ACC112 (cell line): ENCODE data around the gene SOS1.
"Not testable (repeated sequence)": the region's sequence is repeated elsewhere in the genome, so short reads cannot be mapped to it uniquely, and the experiment has no call there.

Source experiments
- H2AFZ ChIP-seq: fragments of 200-600 bp; sonication (generic); one replicate; pipeline ENCODE4 v1.6.0; 2017; ENCODE audit warnings: antibody characterized with exemption, low read length; ENCODE audit not compliant: unreplicated experiment
- H3K27ac ChIP-seq: fragments of 200-600 bp; sonication (generic); 2 replicates; pipeline ENCODE4 v1.5.1; 2014; ENCODE audit warnings: low read depth, mild to moderate bottlenecking, antibody characterized with exemption, low read length, moderate library complexity
- H3K27me3 ChIP-seq: fragments of 200-600 bp; sonication (generic); 2 replicates; pipeline ENCODE4 v1.6.1; 2014; ENCODE audit warnings: mild to moderate bottlenecking, antibody characterized with exemption, low read length, moderate library complexity, mixed read lengths; ENCODE audit not compliant: insufficient read depth
- H3K36me3 ChIP-seq: fragments of 200-600 bp; sonication (generic); 2 replicates; pipeline ENCODE4 v1.6.1; 2016; ENCODE audit warnings: mild to moderate bottlenecking, antibody characterized with exemption, low read length, moderate library complexity, mixed read lengths; ENCODE audit not compliant: insufficient read depth
- H3K4me1 ChIP-seq: fragments of 200-600 bp; sonication (generic); one replicate; pipeline ENCODE4 v1.6.1; 2016; ENCODE audit warnings: low read length, mixed read lengths; ENCODE audit not compliant: insufficient read depth, unreplicated experiment, control insufficient read depth
- H3K4me3 ChIP-seq: fragments of 200-600 bp; sonication (generic); 2 replicates; pipeline ENCODE4 v1.5.1; 2014; ENCODE audit warnings: mild to moderate bottlenecking, low read depth, low read length
- H3K79me2 ChIP-seq: fragments of 200-600 bp; sonication (generic); one replicate; pipeline ENCODE4 v1.6.0; 2016; ENCODE audit warnings: low read length; ENCODE audit not compliant: control insufficient read depth, unreplicated experiment, insufficient read depth

SOS1 gene

GRCh38 chr2:39138837-39139211 is 18.0 kb upstream of the SOS1 start:
- no peaks in the 10 kb centered on the region for H3K4me1 ChIP-seq
- H3K27ac ChIP-seq, result no peak overlapping the region
- H2AFZ ChIP-seq, result no peak overlapping the region
- H3K27me3 ChIP-seq, result no peaks in the 10 kb centered on the region
- no peak overlapping the region for H3K4me3 ChIP-seq
- no peaks in the 10 kb centered on the region for H3K36me3 ChIP-seq
- no peaks in the 10 kb centered on the region for H3K79me2 ChIP-seq

- H3K27me3 ChIP-seq, H3K79me2 ChIP-seq, H3K27ac ChIP-seq, H2AFZ ChIP-seq, H3K4me1 ChIP-seq, H3K4me3 ChIP-seq, H3K36me3 ChIP-seq: not testable (repeated sequence)
Measured at GRCh38 chr2:39138187-39138836, 17.5 kb upstream of the SOS1 start.

DNA sequence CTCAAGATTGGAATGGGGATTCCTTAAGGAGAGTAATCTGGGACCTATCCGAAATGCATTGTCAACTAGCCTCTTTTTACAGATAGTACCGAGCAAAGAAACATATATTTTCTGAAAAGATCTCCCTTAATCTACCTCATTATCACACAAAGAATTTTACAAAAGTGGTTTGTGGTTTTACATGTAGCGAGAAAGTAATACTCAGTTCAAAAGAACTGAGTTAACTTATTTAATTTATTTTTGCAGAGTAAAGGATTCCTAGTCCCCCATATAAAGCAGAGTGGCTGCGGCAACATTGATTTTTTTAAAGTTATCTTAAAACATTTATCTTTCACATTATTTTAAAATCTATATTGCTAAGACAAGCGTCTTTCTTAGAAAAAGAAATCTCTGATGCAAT is 15.9 kb upstream of the SOS1 start:
- Histone ChIP-seq H3K79me2 (no peaks in the 10 kb centered on the region), H3K27me3 (no peaks in the 10 kb centered on the region), H3K27ac (no peak overlapping the region), H3K4me3 (no peak overlapping the region), H3K4me1 (no peaks in the 10 kb centered on the region), H2AFZ (no peak overlapping the region), H3K36me3 (no peaks in the 10 kb centered on the region)

GRCh38 chr2:39135690-39136259 is 14.9 kb upstream of the SOS1 start:
- Histone ChIP-seq H3K27ac (no peak overlapping the region), H3K4me1 (no peaks in the 10 kb centered on the region), H3K27me3 (no peaks in the 10 kb centered on the region), H3K4me3 (no peak overlapping the region), H3K79me2 (no peaks in the 10 kb centered on the region), H3K36me3 (no peaks in the 10 kb centered on the region), H2AFZ (no peak overlapping the region)

DNA sequence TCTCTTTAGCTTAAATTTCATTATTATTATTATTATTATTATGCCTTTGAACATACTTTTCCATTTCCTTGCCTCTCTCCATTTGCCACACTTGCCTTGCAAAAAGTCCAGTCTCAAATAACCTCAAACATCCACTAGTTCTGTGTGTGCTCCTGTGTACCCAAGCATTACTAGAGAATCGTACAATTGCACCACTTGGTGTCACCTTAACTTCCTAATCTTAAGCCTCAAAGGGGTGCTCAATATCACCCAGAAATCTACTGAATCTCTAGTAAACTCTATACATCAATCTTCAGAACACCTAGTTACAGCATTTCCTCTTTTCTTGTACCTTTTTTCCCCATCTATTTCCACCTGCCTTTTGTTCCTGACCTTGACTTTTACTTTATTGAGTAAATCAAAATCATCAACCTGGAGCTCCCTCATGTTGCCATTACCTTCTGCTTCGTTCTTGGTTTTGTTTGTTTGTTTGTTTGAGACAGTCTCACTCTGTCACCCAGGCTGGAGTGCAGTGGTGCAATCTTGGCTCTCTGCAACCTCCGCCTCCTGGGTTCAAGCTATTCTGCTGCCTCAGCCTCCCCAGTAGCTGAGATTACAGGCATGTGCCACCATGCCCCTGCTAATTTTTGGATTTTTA is 12.5 kb upstream of the SOS1 start:
- H3K79me2 ChIP-seq, result no peaks in the 10 kb centered on the region
- no peak overlapping the region for H2AFZ ChIP-seq
- peaks cover 16% of the 10 kb centered on the region for H3K4me1 ChIP-seq
- H3K36me3 ChIP-seq, result no peaks in the 10 kb centered on the region
- H3K27ac ChIP-seq, result no peak overlapping the region
- no peak overlapping the region for H3K4me3 ChIP-seq
- no peaks in the 10 kb centered on the region for H3K27me3 ChIP-seq

GRCh38 chr2:39128919-39129391 is 8.1 kb upstream of the SOS1 start:
- Histone ChIP-seq H3K36me3 (no peaks in the 10 kb centered on the region), H3K27me3 (no peaks in the 10 kb centered on the region), H3K4me3 (0 out of 2 replicates have a peak overlapping the region, but pooled peaks have one; percentile 35), H3K27ac (peak overlapping the region; percentile 80), H2AFZ (peak overlapping the region; percentile 73), H3K4me1 (peaks cover 33% of the 10 kb centered on the region), H3K79me2 (no peaks in the 10 kb centered on the region)

- peak overlapping the region; percentile 80 for H3K27ac ChIP-seq
- no peaks in the 10 kb centered on the region for H3K36me3 ChIP-seq
- H3K79me2 ChIP-seq, result peaks cover 5% of the 10 kb centered on the region
- no peaks in the 10 kb centered on the region for H3K27me3 ChIP-seq
- H2AFZ ChIP-seq, result no peak overlapping the region
- H3K4me3 ChIP-seq, result no peak overlapping the region
- peaks cover 33% of the 10 kb centered on the region for H3K4me1 ChIP-seq
Measured at GRCh38 chr2:39127973-39128372, 7.1 kb upstream of the SOS1 start.

- Histone ChIP-seq H3K27me3 (no peaks in the 10 kb centered on the region), H3K79me2 (peaks cover 15% of the 10 kb centered on the region), H3K4me1 (peaks cover 37% of the 10 kb centered on the region), H3K36me3 (no peaks in the 10 kb centered on the region), H2AFZ (peak overlapping the region; percentile 94), H3K27ac (peak overlapping the region; percentile 48), H3K4me3 (peak overlapping the region; percentile 93)
Measured at GRCh38 chr2:39124746-39125057, 3.9 kb upstream of the SOS1 start.

DNA sequence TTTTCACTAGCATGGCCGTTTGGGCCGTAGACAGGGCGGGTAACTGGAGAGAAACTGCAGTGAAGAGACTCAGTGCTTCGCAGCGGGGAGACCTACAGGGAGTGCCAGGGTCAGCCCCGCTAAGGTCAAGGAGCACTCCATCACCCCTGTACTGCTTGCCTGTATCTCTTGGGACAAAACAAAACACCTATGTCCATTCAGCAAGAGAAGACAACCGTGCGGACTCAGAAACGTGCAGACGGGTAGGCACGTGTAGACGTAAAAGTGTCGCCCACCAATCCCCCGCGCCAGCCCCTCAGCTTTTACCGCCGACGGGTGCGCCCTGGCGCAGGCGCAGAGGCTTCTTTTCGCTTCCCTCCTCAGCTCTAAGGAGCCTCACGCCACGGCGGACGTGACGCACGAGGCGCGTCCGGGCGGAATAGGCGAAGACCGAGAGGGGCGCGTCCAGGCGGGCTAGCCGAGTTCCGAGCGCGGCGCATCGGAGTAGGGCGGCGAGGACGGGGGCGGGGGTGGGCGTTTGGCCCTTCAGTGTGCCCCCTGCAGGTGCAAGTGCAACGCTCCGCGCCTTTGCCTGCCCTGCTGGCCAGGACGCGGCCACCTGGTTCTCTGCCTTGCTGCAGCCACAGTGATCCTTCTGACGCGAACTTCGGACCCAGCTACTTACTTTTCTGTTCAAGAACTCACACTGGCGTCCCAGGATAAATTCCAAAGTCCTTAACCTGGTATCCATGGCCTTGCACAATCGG is 3.3 kb upstream of the SOS1 start:
- Histone ChIP-seq H2AFZ (peak overlapping the region; percentile 97), H3K27me3 (no peaks in the 10 kb centered on the region), H3K79me2 (peaks cover 21% of the 10 kb centered on the region), H3K4me3 (peak overlapping the region; percentile 93), H3K27ac (peak overlapping the region; percentile 69), H3K36me3 (no peaks in the 10 kb centered on the region), H3K4me1 (peaks cover 32% of the 10 kb centered on the region)

GRCh38 chr2:39123436-39123999 is 2.7 kb upstream of the SOS1 start:
- Histone ChIP-seq H3K27me3 (no peaks in the 10 kb centered on the region), H3K4me1 (peaks cover 25% of the 10 kb centered on the region), H3K36me3 (no peaks in the 10 kb centered on the region), H2AFZ (peak overlapping the region; percentile 97), H3K27ac (peak overlapping the region; percentile 69), H3K79me2 (peaks cover 27% of the 10 kb centered on the region), H3K4me3 (peak overlapping the region; percentile 93)
